ENCODE measurements around the gene STK11.
"Not testable (repeated sequence)": the region's sequence is repeated elsewhere in the genome, so short reads cannot be mapped to it uniquely, and the experiment has no call there.

Gene STK11

DNA sequence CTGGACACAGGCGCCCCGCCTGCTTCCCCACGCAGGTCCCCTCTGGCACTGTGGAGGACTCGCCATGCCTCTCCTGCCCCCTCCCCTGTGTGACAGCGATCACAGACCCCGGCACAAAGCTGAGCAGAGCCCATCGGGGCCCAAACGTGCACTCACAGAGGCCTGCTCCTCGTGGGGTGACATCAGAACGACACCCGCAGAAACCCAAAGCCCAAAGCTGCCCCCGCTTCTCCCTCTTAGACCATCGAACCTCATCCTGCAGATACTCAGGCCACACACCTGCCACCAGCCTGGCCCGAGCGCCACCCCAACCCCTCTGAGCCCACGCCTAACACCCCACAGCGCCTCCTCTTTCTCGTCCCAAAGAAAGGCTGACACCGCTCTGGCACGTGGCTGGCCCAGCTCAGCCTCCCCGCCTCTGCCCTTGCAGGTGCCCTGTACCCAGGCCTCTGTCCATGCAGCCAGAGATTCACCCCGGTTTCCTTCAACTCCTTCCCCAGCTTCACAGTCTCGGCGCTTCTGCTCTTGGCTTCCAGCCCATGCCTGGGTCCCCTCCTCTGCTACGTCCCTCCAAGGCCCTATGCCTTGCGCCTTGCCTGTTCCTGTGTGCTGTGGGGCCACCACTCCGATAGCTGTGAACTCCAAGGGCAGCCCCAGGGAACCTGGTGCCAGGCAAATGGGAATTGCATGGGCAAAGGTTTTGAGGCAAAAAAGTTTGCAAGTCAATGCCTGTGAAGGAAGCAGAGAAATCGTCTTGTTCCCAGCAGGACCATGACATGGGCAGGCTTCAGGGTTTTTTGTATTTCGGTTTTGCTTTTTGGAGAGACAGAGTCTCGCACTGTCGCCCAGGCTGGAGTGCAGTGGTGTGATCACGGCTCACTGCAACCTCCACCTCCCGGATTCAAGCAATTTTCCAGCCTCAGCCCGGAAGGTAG lies 33.1 kb downstream of the STK11 start:
- no peak for DNase-seq

DNA sequence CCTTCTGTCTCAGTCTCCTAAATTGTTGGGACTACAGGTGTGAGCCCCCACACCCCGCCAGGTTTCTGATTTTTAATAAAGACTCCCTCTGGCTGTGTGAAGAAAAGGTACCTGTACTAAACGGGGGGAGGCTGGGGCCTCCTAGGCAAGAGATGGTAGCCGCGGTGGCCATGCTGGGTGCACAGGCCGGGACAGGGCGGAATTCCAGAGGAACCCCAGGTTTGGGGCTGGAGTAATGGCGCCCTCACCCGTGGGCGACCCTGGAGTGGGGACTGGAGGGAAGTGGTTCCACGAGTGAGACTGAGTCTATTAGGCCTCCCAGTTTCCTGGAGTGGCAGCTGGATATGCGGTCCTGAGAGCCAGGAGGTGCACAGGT lies 33.8 kb downstream of the STK11 start:
- no peak for DNase-seq

DNA sequence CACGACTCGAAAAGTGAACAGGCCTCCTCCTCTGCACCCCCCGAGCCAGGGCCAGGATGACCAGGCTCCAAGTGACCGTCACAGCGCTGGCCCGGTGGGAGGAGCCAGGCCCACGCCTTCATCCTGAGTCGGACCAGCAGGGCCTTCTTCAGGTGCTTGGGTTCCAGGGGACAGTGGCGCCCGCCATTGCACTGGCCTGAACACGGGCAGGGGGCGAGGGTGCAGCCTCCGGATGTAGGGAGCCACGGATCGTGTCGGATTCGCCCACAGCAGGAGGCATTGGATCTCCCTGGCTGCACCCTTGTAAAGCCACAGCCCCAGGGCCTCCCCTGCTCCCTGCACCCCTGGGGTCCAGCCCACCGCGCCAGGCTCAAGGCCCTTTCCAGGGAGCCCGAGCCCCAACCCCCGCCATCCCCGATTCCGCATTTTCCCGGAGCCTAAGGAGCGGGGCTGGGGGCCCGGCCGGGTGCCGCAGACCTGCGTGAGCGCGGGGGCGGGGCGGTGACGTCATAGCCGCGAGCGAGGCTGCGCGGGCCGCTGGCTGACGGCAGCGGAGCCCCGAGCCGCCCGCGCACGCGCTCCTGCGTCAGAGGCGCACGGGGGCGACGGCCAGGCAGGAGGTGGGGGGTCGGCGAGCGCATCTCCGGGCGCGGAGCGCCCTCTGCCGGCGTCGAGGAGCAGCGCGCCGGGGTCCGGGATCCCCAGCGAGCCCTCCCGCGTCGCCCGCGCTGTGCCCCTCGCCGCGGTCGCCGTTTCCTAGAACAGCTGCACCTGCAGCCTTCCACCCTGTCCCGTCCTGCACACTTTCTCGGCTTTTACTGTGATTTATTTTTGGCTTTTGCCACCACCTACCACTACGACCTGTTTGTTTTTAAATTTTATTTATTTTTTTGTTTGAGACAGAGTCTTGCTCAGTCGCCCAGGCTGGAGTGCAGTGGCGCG lies 34.5 kb downstream of the STK11 start:
- peak; percentile 47 for DNase-seq

GRCh38 chr19:1240925-1241324 lies 35.3 kb downstream of the STK11 start:
- DNase-seq: no peak

DNA sequence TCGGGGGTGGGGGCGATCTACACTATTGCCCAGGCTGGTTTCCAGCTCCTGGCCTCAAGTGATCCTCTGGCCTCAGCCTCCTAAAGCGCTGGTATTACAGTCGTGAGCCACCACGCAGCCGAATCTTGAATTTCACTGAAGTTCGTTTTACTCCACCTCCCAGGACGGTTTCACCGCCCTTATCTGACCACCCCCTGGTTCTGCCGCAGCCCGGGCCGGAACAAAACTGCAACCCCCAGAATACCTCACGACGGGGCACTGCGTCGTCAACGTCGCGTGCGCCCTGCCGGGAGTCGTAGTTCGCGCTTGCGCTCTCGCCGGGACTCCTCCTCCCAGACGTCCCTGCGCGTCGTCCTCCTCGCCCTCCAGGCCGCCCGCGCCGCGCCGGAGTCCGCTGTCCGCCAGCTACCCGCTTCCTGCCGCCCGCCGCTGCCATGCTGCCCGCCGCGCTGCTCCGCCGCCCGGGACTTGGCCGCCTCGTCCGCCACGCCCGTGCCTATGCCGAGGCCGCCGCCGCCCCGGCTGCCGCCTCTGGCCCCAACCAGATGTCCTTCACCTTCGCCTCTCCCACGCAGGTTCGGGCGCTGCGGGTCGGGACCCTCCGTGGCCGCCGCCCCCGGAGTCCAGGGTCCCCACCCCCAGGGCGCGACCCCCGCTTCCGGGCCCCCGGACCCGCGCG lies 36.0 kb downstream of the STK11 start, which contains the start of gene ATP5F1D:
Gene ATP5F1D (plus strand): TSS at position 335 of the 679 bp plus-strand sequence. CDS start 100 bp downstream, at position 435.
- DNase-seq: peak; percentile 51

GRCh38 chr19:1243768-1244692 lies 38.5 kb downstream of the STK11 start:
- DNase-seq: no peak

GRCh38 chr19:1244693-1245451 lies 39.3 kb downstream of the STK11 start:
- no peak for DNase-seq

DNA sequence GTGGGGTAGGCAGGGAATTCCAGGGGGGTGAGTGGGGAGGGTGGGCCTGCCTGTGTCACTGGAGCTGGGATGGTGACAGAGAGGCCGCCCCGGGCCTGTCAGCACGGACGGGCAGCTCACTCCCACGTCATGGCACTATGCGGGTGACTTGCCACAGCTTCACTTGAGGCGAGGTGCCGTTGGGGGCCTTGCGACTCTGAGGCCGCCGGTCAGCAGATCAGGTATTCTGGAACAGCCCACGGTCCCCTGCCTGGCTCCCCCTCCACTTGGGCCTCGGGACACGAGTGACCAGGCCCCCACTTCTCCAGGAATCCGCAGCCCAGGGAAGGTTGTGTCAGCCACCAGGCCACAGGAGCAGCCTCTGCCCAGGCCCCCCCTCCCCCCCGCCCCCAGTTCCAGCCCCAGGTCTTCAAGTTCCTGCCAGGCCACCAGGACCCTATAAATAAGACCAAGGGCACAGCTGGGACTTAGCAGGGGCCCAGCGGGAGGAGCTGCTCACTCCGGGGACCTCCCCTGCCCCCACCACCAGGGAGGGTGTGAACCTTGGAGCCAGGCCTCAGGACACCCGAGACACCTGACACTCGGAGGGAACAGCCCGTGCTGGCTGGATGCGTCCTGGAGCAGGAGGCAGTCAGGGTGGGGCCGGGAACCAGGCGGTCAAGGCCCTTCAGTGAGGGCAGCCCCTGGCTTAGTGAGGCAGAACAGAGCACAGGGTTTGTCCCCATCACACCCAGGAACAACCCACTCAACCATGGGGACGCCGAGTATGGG lies 40.1 kb downstream of the STK11 start:
- DNase-seq: no peak

DNA sequence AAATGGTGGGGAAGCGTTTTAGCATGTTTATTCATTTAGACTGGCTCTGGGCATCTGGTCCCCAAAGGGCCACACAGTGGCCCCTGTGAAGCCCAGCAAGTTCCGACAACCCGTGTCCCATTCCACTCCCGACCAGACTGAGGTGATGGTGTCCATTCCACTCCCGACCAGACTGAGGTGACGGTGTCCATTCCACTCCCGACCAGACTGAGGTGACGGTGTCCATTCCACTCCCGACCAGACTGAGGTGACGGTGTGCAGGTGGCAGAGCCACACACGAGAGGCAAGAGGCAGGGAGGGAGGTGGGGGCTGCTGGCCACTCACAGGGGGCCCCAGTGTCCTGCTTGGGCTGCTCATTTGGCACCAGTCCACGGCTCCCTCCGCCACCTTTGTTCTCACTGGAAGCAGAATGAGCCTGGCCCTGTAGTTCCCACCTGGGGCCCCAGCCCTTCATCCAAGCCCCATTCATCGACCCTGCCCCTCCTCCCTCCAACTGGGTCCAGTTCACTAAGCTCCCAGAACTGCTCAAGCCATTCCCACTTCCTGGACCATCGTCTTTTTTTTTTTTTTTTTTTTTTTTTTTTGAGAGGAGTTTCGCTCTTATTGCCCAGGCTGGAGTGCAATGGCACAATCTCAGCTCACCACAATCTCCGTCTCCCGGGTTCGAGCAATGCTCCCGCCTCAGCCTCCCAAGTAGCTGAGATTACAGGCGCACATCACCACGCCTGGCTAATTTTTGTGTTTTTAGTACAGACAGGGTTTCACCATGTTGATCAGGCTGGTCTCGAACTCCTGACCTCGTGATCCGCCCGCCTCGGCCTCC lies 40.9 kb downstream of the STK11 start:
- not testable (repeated sequence) for DNase-seq

- no peak for DNase-seq
These were observed 42.2 kb downstream of the STK11 start for GRCh38 chr19:1247748-1248138.

DNA sequence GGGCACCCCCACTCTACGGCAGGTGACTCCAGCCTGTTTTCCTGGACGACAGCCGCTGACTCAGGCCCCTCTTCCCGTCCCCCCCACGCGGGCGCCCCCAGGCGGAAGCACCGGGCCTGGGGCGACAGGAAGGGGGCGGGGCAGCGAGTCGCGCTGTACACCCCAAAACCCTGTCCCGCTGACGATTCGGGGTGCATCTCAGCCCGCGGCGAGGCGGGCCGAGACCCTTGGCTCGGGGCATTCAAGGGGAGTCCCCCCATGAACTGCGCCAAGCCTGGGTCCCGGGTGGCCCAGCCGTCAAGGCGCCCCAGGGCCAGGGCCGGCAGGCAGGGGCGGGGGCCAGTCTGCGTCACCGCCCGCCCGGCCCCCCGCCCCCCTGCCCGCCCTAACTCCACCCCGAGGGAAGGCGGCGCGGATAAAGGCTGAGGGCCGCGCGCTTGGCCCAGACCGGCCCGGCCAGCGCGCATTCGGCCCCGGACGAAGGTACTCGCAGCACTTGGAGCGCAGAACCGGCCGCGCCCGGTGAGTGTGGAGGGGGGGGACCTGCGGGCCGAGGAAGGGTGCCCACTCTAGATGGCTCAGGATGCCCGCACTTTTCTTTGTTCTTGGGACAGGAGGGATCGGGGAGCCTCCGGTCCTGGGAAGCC lies 42.7 kb downstream of the STK11 start, which contains the start of gene MIDN:
Gene MIDN (plus strand): TSS at position 445 of the 647 bp plus-strand sequence. CDS start 1,714 bp downstream, outside the sequence.
- DNase-seq: no peak

- DNase-seq: no peak
These were observed 43.3 kb downstream of the STK11 start for GRCh38 chr19:1248786-1249297.

- peak; percentile 92 for DNase-seq
These were observed 43.9 kb downstream of the STK11 start for GRCh38 chr19:1249298-1249989.

DNA sequence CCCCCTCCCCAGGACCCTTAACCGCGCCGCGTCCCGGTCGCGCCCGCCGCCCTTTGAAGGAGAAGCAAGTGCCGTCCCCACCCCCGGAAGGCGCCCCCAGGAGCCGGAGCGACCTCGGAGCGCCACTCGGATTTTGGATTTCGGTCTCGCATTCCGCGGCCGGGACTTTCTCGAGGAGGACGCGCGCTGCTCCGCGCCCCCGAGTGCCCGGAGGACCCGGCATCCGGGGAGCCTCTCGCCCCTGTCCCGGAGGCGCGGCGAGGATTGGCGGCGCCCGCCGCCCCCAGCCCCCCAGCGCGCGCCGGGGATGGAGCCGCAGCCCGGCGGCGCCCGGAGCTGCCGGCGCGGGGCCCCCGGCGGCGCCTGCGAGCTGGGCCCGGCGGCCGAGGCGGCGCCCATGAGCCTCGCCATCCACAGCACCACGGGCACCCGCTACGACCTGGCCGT lies 44.4 kb downstream of the STK11 start:
- DNase-seq: no peak

DNA sequence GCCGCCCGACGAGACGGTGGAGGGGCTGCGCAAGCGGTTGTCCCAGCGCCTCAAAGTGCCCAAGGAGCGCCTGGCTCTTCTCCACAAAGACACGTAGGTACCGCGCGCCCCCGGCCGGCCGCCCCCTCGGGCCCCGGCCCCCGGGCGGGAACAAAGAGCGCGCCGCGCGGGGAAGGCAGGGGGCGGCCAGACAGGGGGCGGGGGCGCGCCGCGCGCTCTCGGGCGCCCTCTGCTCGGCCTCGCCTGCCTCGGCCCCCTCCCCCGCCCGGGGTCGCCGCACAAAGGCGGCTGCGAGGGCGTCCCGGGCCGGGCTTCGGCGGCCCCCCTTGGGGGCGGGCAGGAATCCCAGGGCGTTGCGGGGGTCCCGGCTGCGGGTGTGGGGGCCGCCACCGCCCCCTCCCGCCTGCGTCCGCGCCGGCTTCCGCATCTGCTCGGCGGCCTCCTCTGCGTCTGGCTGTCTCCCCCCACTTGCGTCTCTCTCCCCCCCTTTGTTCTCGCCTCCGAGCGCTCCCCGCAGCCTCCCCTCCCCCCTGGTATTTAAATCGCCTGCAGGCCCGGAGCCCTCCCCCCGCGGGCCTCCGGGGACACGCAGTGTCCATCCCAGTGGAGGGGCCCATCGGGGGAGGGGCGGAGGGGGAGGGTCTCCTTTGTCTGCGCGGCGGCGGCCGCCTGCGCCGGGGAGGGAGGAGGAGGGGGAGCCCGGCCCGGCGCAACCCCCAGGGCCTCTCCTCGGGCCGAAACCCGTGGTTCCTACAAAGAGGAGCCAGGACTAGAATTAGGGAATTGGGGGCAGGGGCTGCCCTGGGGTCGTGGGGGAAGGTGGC lies 45.1 kb downstream of the STK11 start:
- peak; percentile 45 for DNase-seq

Measured in NCI-H1417 treated with DMSO at 0.1 percent for 48 hours (cell line).